GM12891 (cell line): ENCODE measurements around the gene PRRX2.

Source experiments
- POLR2A ChIP-seq: IDR thresholded peaks from 2 replicates; pipeline ENCODE4 v1.6.1; 2011; ENCODE audit warnings: low read depth, low read length, control low read depth
- POLR2AphosphoS5 ChIP-seq: IDR thresholded peaks from 2 replicates; pipeline ENCODE4 v1.6.1; 2011; ENCODE audit warnings: low read depth, low read length, control low read depth
- TAF1 ChIP-seq: IDR thresholded peaks from 2 replicates; pipeline ENCODE4 v1.6.1; 2011; ENCODE audit warnings: low read depth, low read length, control low read depth

- no peak for TF ChIP-seq TAF1
- no peak for TF ChIP-seq POLR2A
- no peak for TF ChIP-seq POLR2AphosphoS5
Measured at GRCh38 chr9:129661029-129661428, 4.4 kb upstream of the PRRX2 start.
